GM13977 (cell line): Measurements from ENCODE around the gene CRYBA4.

Source experiments
- DNase-seq: peaks from one replicate; pipeline ENCODE4 v3.0.0; 2012; ENCODE audit warnings: low spot score
- in situ Hi-C: fragments of 300-500 bp; cut with MboI; formaldehyde crosslinking; loops from one replicate; pipeline ENCODE4 v1.12.0; 2022; ENCODE audit warnings: low sequenced_read_pairs, low pct_unique_long_range_greater_than_20kb, mixed read lengths, inconsistent platforms; ENCODE audit not compliant: unreplicated experiment
- TF ChIP-seq, protein P1 (sequence below): IDR thresholded peaks from 2 replicates; pipeline ENCODE4 v1.5.1; 2012; ENCODE audit warnings: mild to moderate bottlenecking, control low read depth; ENCODE audit not compliant: insufficient read depth; ENCODE audit errors: extremely low read depth, missing control alignments

Gene CRYBA4

DNA sequence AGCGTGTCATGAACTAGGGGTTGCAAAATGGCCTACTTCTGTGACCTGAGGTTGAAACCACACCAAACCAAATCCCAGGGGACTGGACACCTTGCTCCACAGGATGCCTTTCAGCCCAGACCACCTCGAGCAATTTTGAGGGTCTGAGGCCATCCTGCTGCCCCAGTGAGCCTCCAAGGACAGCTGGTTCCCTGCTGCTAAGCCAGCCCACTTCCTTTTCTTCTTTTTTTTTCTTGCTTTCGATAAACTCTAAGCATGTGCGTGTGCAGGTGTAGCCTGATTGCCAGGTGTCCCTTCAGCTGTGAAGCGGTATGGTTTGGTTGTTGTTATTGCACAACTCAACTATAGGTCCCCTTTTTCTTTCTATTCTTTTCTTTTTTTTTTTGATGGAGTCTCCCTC lies 6.6 kb upstream of the CRYBA4 start:
- TF ChIP-seq, protein P1, sequence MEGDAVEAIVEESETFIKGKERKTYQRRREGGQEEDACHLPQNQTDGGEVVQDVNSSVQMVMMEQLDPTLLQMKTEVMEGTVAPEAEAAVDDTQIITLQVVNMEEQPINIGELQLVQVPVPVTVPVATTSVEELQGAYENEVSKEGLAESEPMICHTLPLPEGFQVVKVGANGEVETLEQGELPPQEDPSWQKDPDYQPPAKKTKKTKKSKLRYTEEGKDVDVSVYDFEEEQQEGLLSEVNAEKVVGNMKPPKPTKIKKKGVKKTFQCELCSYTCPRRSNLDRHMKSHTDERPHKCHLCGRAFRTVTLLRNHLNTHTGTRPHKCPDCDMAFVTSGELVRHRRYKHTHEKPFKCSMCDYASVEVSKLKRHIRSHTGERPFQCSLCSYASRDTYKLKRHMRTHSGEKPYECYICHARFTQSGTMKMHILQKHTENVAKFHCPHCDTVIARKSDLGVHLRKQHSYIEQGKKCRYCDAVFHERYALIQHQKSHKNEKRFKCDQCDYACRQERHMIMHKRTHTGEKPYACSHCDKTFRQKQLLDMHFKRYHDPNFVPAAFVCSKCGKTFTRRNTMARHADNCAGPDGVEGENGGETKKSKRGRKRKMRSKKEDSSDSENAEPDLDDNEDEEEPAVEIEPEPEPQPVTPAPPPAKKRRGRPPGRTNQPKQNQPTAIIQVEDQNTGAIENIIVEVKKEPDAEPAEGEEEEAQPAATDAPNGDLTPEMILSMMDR = no peak
- in situ Hi-C loops = no loop called here
- peak; percentile 55 for DNase-seq

GRCh38 chr22:26615830-26616435 lies 5.8 kb upstream of the CRYBA4 start:
- in situ Hi-C loops = no loop called here
- no peak for DNase-seq
- TF ChIP-seq, protein P1 = no peak

GRCh38 chr22:26616650-26617049 lies 5.1 kb upstream of the CRYBA4 start:
- DNase-seq = no peak
- in situ Hi-C loops = no loop called here
- TF ChIP-seq, protein P1 = no peak

DNA sequence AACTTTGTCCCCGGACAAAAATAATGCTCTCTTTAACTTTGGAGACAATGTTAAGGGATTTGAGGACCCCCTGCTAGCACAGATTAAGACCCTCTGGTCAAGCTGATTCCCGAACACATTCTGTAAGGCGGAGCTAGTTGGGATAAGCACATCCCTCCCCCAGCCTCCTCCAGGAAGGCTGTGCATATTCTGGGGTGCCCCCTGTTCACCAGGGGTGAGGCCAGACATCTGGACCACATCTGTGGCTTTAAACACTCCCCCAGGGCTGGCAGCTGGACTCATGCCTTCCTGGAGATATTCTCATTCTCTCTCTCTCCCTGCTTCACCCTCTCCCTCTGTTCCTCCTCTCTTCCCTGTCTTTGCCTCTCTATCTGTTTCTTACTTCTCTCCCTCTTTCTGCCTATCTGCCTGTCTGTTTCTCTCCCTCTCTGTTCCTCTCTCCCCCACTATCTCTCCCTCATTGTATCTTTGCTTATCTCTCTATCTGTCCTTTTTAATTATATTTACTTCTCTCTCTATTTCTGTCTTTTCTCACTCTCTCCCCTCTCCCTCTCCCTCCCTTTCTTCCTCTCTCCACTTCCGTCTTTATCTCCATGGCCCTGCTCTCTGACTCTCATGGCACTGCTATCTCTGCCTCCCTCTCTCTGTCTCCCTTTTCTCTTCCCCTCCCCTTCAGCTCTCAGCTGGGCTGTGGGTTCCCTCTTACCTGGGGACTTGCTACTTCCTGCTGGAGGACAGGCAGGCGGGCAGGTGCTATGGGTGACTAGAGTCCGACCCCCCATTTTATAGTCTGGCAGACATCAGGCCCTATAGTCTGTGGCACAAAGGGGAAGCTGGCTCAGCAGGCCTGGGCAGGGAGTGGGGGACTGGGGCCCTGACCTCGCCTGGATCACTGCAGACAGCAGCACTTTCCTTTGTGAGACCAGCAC lies 4.2 kb upstream of the CRYBA4 start, which contains the start of gene CRYBB1:
Gene CRYBB1 (minus strand): TSS at position 757 of the 929 bp plus-strand sequence. CDS start 1,708 bp downstream, outside the sequence.
- in situ Hi-C loops = no loop called here
- TF ChIP-seq, protein P1 = no peak
- DNase-seq = no peak

- DNase-seq = no peak
- in situ Hi-C loops = no loop called here
These were observed 3.3 kb upstream of the CRYBA4 start for GRCh38 chr22:26618455-26618854.

GRCh38 chr22:26619510-26619909 lies 2.3 kb upstream of the CRYBA4 start:
- no peak for DNase-seq
- in situ Hi-C loops = no loop called here
- TF ChIP-seq, protein P1 = no peak

More at GRCh38 chr22:26618455-26618854, 3.3 kb upstream of the CRYBA4 start:
- TF ChIP-seq, protein P1 = no peak
